Measurements from ENCODE around the gene DEXI.

Gene DEXI

DNA sequence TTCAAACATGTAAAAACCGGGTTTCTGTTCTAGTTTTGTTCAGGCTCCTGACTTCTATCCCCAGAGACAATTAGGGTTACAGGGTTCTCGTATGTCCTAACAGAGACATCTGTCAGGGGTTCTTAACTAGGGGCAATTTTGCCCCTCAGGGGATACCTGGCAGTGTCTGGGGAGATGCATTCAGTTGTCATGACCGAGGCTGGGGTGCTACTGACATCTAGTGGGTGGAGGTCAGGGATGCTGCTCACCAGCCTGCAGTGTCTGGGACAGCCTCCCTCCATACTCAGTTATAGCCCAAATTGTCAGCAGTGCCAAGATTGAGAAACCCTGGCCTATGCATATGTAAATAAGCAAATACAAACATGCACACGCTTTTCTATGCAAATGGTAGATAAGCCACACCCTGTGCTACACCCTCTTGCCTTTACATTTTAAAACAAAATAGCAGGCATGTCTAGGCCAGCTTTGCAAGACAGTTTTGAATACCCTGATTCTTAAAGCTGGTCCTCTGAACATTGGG lies 39.5 kb upstream of the DEXI start:
- TF ChIP-seq, protein P1, sequence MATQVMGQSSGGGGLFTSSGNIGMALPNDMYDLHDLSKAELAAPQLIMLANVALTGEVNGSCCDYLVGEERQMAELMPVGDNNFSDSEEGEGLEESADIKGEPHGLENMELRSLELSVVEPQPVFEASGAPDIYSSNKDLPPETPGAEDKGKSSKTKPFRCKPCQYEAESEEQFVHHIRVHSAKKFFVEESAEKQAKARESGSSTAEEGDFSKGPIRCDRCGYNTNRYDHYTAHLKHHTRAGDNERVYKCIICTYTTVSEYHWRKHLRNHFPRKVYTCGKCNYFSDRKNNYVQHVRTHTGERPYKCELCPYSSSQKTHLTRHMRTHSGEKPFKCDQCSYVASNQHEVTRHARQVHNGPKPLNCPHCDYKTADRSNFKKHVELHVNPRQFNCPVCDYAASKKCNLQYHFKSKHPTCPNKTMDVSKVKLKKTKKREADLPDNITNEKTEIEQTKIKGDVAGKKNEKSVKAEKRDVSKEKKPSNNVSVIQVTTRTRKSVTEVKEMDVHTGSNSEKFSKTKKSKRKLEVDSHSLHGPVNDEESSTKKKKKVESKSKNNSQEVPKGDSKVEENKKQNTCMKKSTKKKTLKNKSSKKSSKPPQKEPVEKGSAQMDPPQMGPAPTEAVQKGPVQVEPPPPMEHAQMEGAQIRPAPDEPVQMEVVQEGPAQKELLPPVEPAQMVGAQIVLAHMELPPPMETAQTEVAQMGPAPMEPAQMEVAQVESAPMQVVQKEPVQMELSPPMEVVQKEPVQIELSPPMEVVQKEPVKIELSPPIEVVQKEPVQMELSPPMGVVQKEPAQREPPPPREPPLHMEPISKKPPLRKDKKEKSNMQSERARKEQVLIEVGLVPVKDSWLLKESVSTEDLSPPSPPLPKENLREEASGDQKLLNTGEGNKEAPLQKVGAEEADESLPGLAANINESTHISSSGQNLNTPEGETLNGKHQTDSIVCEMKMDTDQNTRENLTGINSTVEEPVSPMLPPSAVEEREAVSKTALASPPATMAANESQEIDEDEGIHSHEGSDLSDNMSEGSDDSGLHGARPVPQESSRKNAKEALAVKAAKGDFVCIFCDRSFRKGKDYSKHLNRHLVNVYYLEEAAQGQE (IDR thresholded peaks at IDR 0.05; ENCODE audit: insufficient read depth in 1 of 2, low read depth in 2 of 2, low read length in 2 of 2): no peak
- TF ChIP-seq TAF1 (IDR thresholded peaks at IDR 0.05; ENCODE audit: borderline replicate concordance, insufficient read depth, low read length) (no peak), SIN3A (IDR thresholded peaks at IDR 0.05; ENCODE audit: borderline replicate concordance, insufficient read depth, low read length) (no peak), FOXP2 (optimal IDR thresholded peaks at IDR 0.05; ENCODE audit: borderline replicate concordance, extremely low read depth, extremely low read length, insufficient read depth) (no peak), POLR2AphosphoS5 (IDR thresholded peaks at IDR 0.05; ENCODE audit: low read depth, low read length) (no peak)

DNA sequence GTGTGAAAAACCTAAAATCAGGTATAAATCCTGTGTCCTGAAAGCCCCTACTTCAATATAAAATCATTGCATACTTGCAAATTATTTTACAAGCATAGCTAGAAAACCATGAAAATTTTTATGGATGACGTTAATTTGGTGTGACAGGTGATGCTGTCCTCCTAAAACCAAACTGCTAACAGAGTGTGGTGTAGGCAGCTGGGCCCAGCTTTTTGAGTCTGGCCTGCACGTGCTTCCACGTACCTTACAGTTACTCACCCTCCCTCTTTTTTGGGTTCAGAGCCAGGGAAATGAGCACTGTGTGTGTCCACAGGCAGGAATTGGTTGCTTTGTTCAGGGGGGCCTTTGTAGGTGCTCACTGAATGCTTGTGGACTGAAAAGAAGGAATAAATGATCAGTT lies 38.5 kb upstream of the DEXI start:
- TF ChIP-seq TAF1 (IDR thresholded peaks at IDR 0.05; ENCODE audit: borderline replicate concordance, insufficient read depth, low read length) (no peak), SIN3A (IDR thresholded peaks at IDR 0.05; ENCODE audit: borderline replicate concordance, insufficient read depth, low read length) (no peak), FOXP2 (optimal IDR thresholded peaks at IDR 0.05; ENCODE audit: borderline replicate concordance, extremely low read depth, extremely low read length, insufficient read depth) (no peak), POLR2AphosphoS5 (IDR thresholded peaks at IDR 0.05; ENCODE audit: low read depth, low read length) (no peak)
- TF ChIP-seq, protein P1 (IDR thresholded peaks at IDR 0.05; ENCODE audit: insufficient read depth in 1 of 2, low read depth in 2 of 2, low read length in 2 of 2): no peak

- TF ChIP-seq SIN3A (IDR thresholded peaks at IDR 0.05; ENCODE audit: borderline replicate concordance, insufficient read depth, low read length): no peak
- TF ChIP-seq, protein P1 (IDR thresholded peaks at IDR 0.05; ENCODE audit: insufficient read depth in 1 of 2, low read depth in 2 of 2, low read length in 2 of 2): no peak
- no peak for TF ChIP-seq TAF1 (IDR thresholded peaks at IDR 0.05; ENCODE audit: borderline replicate concordance, insufficient read depth, low read length)
- TF ChIP-seq FOXP2 (optimal IDR thresholded peaks at IDR 0.05; ENCODE audit: borderline replicate concordance, extremely low read depth, extremely low read length, insufficient read depth): no peak
- TF ChIP-seq POLR2AphosphoS5 (IDR thresholded peaks at IDR 0.05; ENCODE audit: low read depth, low read length): no peak
Measured at GRCh38 chr16:10979717-10980601, 37.7 kb upstream of the DEXI start.

- no peak for TF ChIP-seq POLR2AphosphoS5 (IDR thresholded peaks at IDR 0.05; ENCODE audit: low read depth, low read length)
- no peak for TF ChIP-seq TAF1 (IDR thresholded peaks at IDR 0.05; ENCODE audit: borderline replicate concordance, insufficient read depth, low read length)
- no peak for TF ChIP-seq SIN3A (IDR thresholded peaks at IDR 0.05; ENCODE audit: borderline replicate concordance, insufficient read depth, low read length)
- TF ChIP-seq, protein P1 (IDR thresholded peaks at IDR 0.05; ENCODE audit: insufficient read depth in 1 of 2, low read depth in 2 of 2, low read length in 2 of 2): no peak
- no peak for TF ChIP-seq FOXP2 (optimal IDR thresholded peaks at IDR 0.05; ENCODE audit: borderline replicate concordance, extremely low read depth, extremely low read length, insufficient read depth)
Measured at GRCh38 chr16:10978871-10979446, 36.7 kb upstream of the DEXI start.

All from PFSK-1 (cell line).